H1 (cell line): ENCODE results near the gene PLN. TPM values are rescaled to one million over a fixed set of nuclear protein-coding genes. Genes with fewer than 3 reads are reported as not detected.

Experiments used
- CTCF ChIA-PET: fragments of 300-600 bp; sonication (Branson Sonifier 250); formaldehyde crosslinking; loops from one replicate; lab custom pipeline; 2021; ENCODE audit not compliant: partially characterized antibody; lab: Charles Lee
- POLR2A ChIA-PET: fragments of 300-600 bp; sonication (Branson Sonifier 250); formaldehyde crosslinking; loops from one replicate; lab custom pipeline; 2021; ENCODE audit warnings: inconsistent platforms; ENCODE audit not compliant: partially characterized antibody; lab: Charles Lee
- DNase-seq, 2 experiments: peaks; one replicate each; pipeline versions ENCODE4 v3.0.0 to v3.0.0-alpha.2; 2010 to 2022; ENCODE audit warnings: low spot score in 2 of 2, low read depth in 1 of 2, mixed read lengths in 1 of 2
- FAIRE-seq: peaks from 2 replicates; lab custom pipeline; 2011; peaks lifted over from hg19 to GRCh38; lab: Jason Lieb, UNC
- H2AFZ ChIP-seq: 2 replicates; pipeline ENCODE4 v1.8.1; 2012; ENCODE audit warnings: low read length, inconsistent platforms
- H2AK5ac ChIP-seq: 2 replicates; pipeline ENCODE4 v1.6.1; 2013; ENCODE audit warnings: low read depth, low read length
- H2BK120ac ChIP-seq: replicated peaks from 2 replicates; pipeline ENCODE3; 2013; ENCODE audit warnings: low read depth, low read length, inconsistent platforms
- H2BK12ac ChIP-seq: 2 replicates; pipeline ENCODE4 v1.6.1; 2013; ENCODE audit warnings: low read depth, low read length
- H2BK15ac ChIP-seq: 2 replicates; pipeline ENCODE4 v1.6.1; 2013; ENCODE audit warnings: low read length
- H2BK20ac ChIP-seq: 2 replicates; pipeline ENCODE4 v1.6.1; 2013; ENCODE audit warnings: low read length
- H2BK5ac ChIP-seq: 2 replicates; pipeline ENCODE4 v1.6.1; 2013; ENCODE audit warnings: low read depth, low read length
- H3K14ac ChIP-seq: 2 replicates; pipeline ENCODE4 v1.6.1; 2013; ENCODE audit warnings: inconsistent platforms; ENCODE audit not compliant: insufficient read length
- H3K18ac ChIP-seq: 2 replicates; pipeline ENCODE4 v1.6.1; 2013; ENCODE audit warnings: low read length; ENCODE audit errors: extremely low read depth
- H3K23ac ChIP-seq: 2 replicates; pipeline ENCODE4 v1.6.1; 2013; ENCODE audit warnings: inconsistent platforms; ENCODE audit not compliant: insufficient read length
- H3K23me2 ChIP-seq: 2 replicates; pipeline ENCODE4 v1.6.1; 2013; ENCODE audit warnings: low read depth, low read length
- H3K27ac ChIP-seq: 2 replicates; pipeline ENCODE4 v1.6.1; 2011; ENCODE audit warnings: low read depth, low read length, inconsistent platforms
- H3K27me3 ChIP-seq, 4 experiments: replicated peaks in 1 of 4; 1 replicate in 1 of 4; 2 replicates in 3 of 4; pipeline versions ENCODE4 v1.6.1 to v1.8.1; 2011 to 2013; ENCODE audit warnings: low read length in 3 of 4, mild to moderate bottlenecking in 3 of 4, inconsistent platforms in 2 of 4, mixed read lengths in 2 of 4, moderate library complexity in 1 of 4; ENCODE audit not compliant: control insufficient read depth in 3 of 4, insufficient read depth in 3 of 4; ENCODE audit errors: extremely low read depth in 1 of 4
- H3K36me3 ChIP-seq, 4 experiments: 2 replicates each; pipeline versions ENCODE4 v1.6.1 to v1.8.1; 2011 to 2013; ENCODE audit warnings: mild to moderate bottlenecking in 4 of 4, low read length in 3 of 4, moderate library complexity in 2 of 4, control low read depth in 1 of 4, inconsistent platforms in 1 of 4; ENCODE audit not compliant: insufficient read depth in 4 of 4, control insufficient read depth in 2 of 4
- H3K4ac ChIP-seq: replicated peaks from 2 replicates; pipeline ENCODE3; 2013; ENCODE audit warnings: low read length, low read depth, mixed read lengths, inconsistent platforms; ENCODE audit not compliant: insufficient read length
- H3K4me1 ChIP-seq, 4 experiments: replicated peaks in 1 of 4; 1 replicate in 1 of 4; 2 replicates in 3 of 4; pipeline versions ENCODE4 v1.6.1 to v1.8.1; 2011 to 2013; ENCODE audit warnings: low read length in 3 of 4, inconsistent platforms in 2 of 4, mixed read lengths in 1 of 4; ENCODE audit not compliant: insufficient read depth in 4 of 4, control insufficient read depth in 3 of 4
- H3K4me2 ChIP-seq, 2 experiments: 2 replicates each; pipeline versions ENCODE4 v1.6.1 to v1.8.1; 2011 to 2013; ENCODE audit warnings: low read depth in 2 of 2, low read length in 2 of 2, control low read depth in 1 of 2, inconsistent platforms in 1 of 2, mild to moderate bottlenecking in 1 of 2; ENCODE audit not compliant: insufficient read depth in 1 of 2
- H3K4me3 ChIP-seq, 4 experiments: fragments of 200-600, 300-600 bp in 1 of 4; sonication (generic), shearing (Covaris generic), sonication (Bioruptor Twin) in 1 of 4; 2 replicates each; pipeline versions ENCODE4 v1.5.1 to v1.8.1; 2011 to 2016; ENCODE audit warnings: low read length in 4 of 4, low read depth in 3 of 4, control low read depth in 2 of 4, inconsistent platforms in 2 of 4, mild to moderate bottlenecking in 2 of 4, mixed read lengths in 1 of 4, moderate library complexity in 1 of 4; ENCODE audit not compliant: insufficient read depth in 2 of 4; ENCODE audit errors: extremely low read depth in 1 of 4
- H3K56ac ChIP-seq: replicated peaks from 2 replicates; pipeline ENCODE3; 2013; ENCODE audit warnings: low read depth, mild to moderate bottlenecking, mixed read lengths, low read length, inconsistent platforms; ENCODE audit not compliant: insufficient read length
- H3K79me1 ChIP-seq: 2 replicates; pipeline ENCODE4 v1.6.1; 2013; ENCODE audit warnings: low read depth, low read length, control low read depth
- H3K79me2 ChIP-seq, 2 experiments: 2 replicates each; pipeline versions ENCODE4 v1.6.1 to v1.8.1; 2012 to 2013; ENCODE audit warnings: low read length in 2 of 2, mild to moderate bottlenecking in 2 of 2, inconsistent platforms in 1 of 2; ENCODE audit not compliant: insufficient read depth in 2 of 2, control insufficient read depth in 1 of 2
- H3K9ac ChIP-seq, 4 experiments: replicated peaks in 1 of 4; 1 replicate in 1 of 4; 2 replicates in 3 of 4; pipeline versions ENCODE4 v1.6.1 to v1.8.1; 2011 to 2013; ENCODE audit warnings: low read depth in 3 of 4, low read length in 3 of 4, control low read depth in 2 of 4, mild to moderate bottlenecking in 2 of 4, moderate library complexity in 2 of 4, inconsistent platforms in 1 of 4; ENCODE audit errors: extremely low read depth in 1 of 4
- H3K9me3 ChIP-seq, 2 experiments: 2 replicates each; pipeline versions ENCODE4 v1.6.1 to v1.8.1; 2012 to 2013; ENCODE audit warnings: mild to moderate bottlenecking in 2 of 2, moderate library complexity in 2 of 2, control low read depth in 1 of 2, inconsistent platforms in 1 of 2, low read depth in 1 of 2, low read length in 1 of 2, mixed read lengths in 1 of 2; ENCODE audit not compliant: insufficient read depth in 2 of 2
- H4K20me1 ChIP-seq, 2 experiments: replicated peaks in 1 of 2; 2 replicates each; pipeline versions ENCODE3 to v1.8.1; 2011 to 2013; ENCODE audit warnings: inconsistent platforms in 2 of 2, low read length in 2 of 2, mild to moderate bottlenecking in 1 of 2; ENCODE audit not compliant: insufficient read depth in 2 of 2, control insufficient read depth in 1 of 2
- H4K5ac ChIP-seq: 2 replicates; pipeline ENCODE4 v1.6.1; 2013; ENCODE audit warnings: low read length, low read depth, mixed read lengths, inconsistent platforms; ENCODE audit not compliant: insufficient read length
- H4K8ac ChIP-seq: 2 replicates; pipeline ENCODE4 v1.8.0; 2013; ENCODE audit warnings: mild to moderate bottlenecking, moderate library complexity, low read length, inconsistent platforms; ENCODE audit not compliant: insufficient read depth; ENCODE audit errors: extremely low read depth
- H4K91ac ChIP-seq: replicated peaks from 2 replicates; pipeline ENCODE3; 2013; ENCODE audit warnings: low read length, mixed read lengths, inconsistent platforms; ENCODE audit not compliant: insufficient read length
- BACH1 ChIP-seq: IDR thresholded peaks from 2 replicates; pipeline ENCODE4 v1.6.1; 2012; ENCODE audit warnings: low read length, improper control_type of control experiment
- CBX8 ChIP-seq: fragments of 300-800, 300-1000 bp; sonication (generic); IDR thresholded peaks from 2 replicates; pipeline ENCODE4 v1.7.1; 2016; ENCODE audit warnings: low read depth, low read length, borderline replicate concordance
- CREB1 ChIP-seq: IDR thresholded peaks from 2 replicates; pipeline ENCODE4 v1.6.1; 2012; ENCODE audit warnings: inconsistent platforms
- GABPA ChIP-seq: IDR thresholded peaks from 2 replicates; pipeline ENCODE4 v1.6.1; 2011; ENCODE audit warnings: mild to moderate bottlenecking, low read length, moderate library complexity, borderline replicate concordance; ENCODE audit not compliant: insufficient read depth
- HDAC2 ChIP-seq, 2 experiments: fragments of 300-600 bp in 1 of 2; sonication (generic) in 1 of 2; IDR thresholded peaks; 2 replicates each; pipeline ENCODE4 v1.6.1; 2011 to 2012; ENCODE audit warnings: low read depth in 2 of 2, low read length in 2 of 2, mild to moderate bottlenecking in 2 of 2, moderate library complexity in 2 of 2, borderline replicate concordance in 1 of 2, inconsistent platforms in 1 of 2
- KDM1A ChIP-seq: fragments of 200-600, 300-600 bp; sonication (generic); IDR thresholded peaks from 2 replicates; pipeline ENCODE4 v1.7.1; 2016; ENCODE audit warnings: mild to moderate bottlenecking, low read length, borderline replicate concordance
- MAFK ChIP-seq: IDR thresholded peaks from 2 replicates; pipeline ENCODE4 v1.6.1; 2012; ENCODE audit warnings: low read depth, mild to moderate bottlenecking, improper control_type of control experiment, low read length
- RFX5 ChIP-seq: IDR thresholded peaks from 2 replicates; pipeline ENCODE4 v1.6.1; 2011; ENCODE audit warnings: low read depth, low read length, improper control_type of control experiment, borderline replicate concordance
- RNF2 ChIP-seq: fragments of 200-900, 300-1000 bp; sonication (generic); IDR thresholded peaks from 2 replicates; pipeline ENCODE4 v1.7.1; 2016; ENCODE audit warnings: borderline replicate concordance, low read depth, mild to moderate bottlenecking, antibody characterized with exemption, low read length; ENCODE audit not compliant: poor library complexity, severe bottlenecking; ENCODE audit errors: missing control alignments
- SAP30 ChIP-seq: fragments of 300-600 bp; sonication (generic); IDR thresholded peaks from 2 replicates; pipeline ENCODE4 v1.7.1; 2012; ENCODE audit warnings: low read length, moderate library complexity, mild to moderate bottlenecking, inconsistent platforms; ENCODE audit not compliant: insufficient read depth, insufficient replicate concordance
- SP2 ChIP-seq: IDR thresholded peaks from 2 replicates; pipeline ENCODE4 v1.6.1; 2012; ENCODE audit warnings: mild to moderate bottlenecking, low read length, inconsistent platforms
- TAF1 ChIP-seq: IDR thresholded peaks from 2 replicates; pipeline ENCODE4 v1.6.1; 2011; ENCODE audit warnings: mild to moderate bottlenecking, low read depth, low read length
- TEAD4 ChIP-seq: IDR thresholded peaks from 2 replicates; pipeline ENCODE4 v1.6.1; 2012; ENCODE audit warnings: low read depth, low read length, inconsistent platforms, mixed read lengths
- WGBS, 2 experiments: shearing (Covaris generic) in 1 of 2; methylation state at CpG; one replicate each; pipeline versions ENCODE4 v1.1.6 to v1.1.7; 2013 to 2015; ENCODE audit warnings: low lambda C conversion rate in 2 of 2, mixed read lengths in 2 of 2, inconsistent platforms in 1 of 2, low coverage in 1 of 2, missing lambda C conversion rate in 1 of 2; ENCODE audit not compliant: insufficient replicate concordance in 2 of 2, insufficient coverage in 1 of 2, insufficient read length in 1 of 2; ENCODE audit errors: extremely low coverage in 1 of 2, missing lambda C conversion rate in 1 of 2; 5-methylcytosine and 5-hydroxymethylcytosine counted together
- polyA plus RNA-seq, 7 experiments: library from polyadenylated mRNA; depleted of rRNA in 3 of 7; stranded (reverse) in 5 of 7; unstranded in 2 of 7; fragments of >200 nt in 5 of 7; fragments of 200-250 nt in 2 of 7; gene quantifications; 1 replicate in 5 of 7; 2 replicates in 1 of 7; 4 replicates in 1 of 7; pipeline versions ENCODE4 v1.2.1 to v1.2.3, GENCODE V29; 2011 to 2013; ENCODE audit warnings: missing spikeins in 2 of 7, mixed read lengths in 2 of 7
- total RNA-seq: library from RNA; stranded (reverse); fragmentation: NEBNext Ultra II Directional; extraction: Animal tissue kit (Norgen Biotek cat#: 25700); gene quantifications from 2 replicates; pipeline ENCODE4 v1.2.1, GENCODE V29; 2021

The PLN gene
- total and polyA plus RNA-seq, 2 of the 8 experiments (the other 6 are each of a cell fraction or from before 2014, with no cell fraction given) = not detected

DNA sequence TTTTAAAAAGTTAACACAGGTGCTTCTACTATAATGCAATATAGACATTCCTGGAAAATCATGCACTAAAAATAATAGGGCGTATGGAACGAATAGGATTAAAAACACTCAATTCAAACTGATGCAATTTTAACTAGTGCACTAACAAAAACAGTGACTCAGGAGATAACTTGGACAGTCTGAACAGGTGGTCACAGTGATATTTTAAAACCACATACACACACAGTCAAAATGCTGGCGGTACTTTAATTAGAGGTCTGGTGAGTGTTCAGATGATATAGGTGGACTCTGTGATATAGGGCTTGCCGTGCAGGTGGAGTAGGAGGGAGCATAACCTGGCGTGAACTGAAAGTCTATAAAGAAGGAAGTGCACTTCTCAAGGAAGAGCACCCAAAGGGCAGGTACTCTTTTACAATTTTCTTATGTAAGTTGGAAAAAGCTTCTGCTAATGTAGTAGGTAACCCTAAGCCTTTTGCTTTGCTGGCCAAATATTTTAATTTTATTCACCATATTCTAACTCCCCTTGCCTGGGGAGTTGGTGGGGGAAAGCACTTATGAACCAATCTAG is 41.9 kb upstream of the PLN start:
- Histone ChIP-seq H3K27ac (no peak overlapping the region), H2AFZ (no peak overlapping the region), H3K9ac (no peak overlapping the region), H2BK15ac (no peak overlapping the region), H3K14ac (no peak overlapping the region), H4K8ac (no peak overlapping the region), H3K4me2 (no peak overlapping the region), H3K79me1 (peaks cover 2% of the 10 kb centered on the region), H3K56ac (no peak overlapping the region), H3K9me3 (peaks cover 0 to under 1% of the 10 kb centered on the region in 2 experiments; a peak in 1 of 4 replicates), H3K23me2 (no peaks in the 10 kb centered on the region), H2BK5ac (no peak overlapping the region), H2BK20ac (no peak overlapping the region), H4K20me1 (no peaks in the 10 kb centered on the region), H3K23ac (no peak overlapping the region), H3K27me3 (no peaks in the 10 kb centered on the region), H3K4ac (no peak overlapping the region), H3K4me3 (no peak overlapping the region), H3K18ac (no peak overlapping the region), H2BK12ac (no peak overlapping the region), H3K79me2 (no peaks in the 10 kb centered on the region), H2AK5ac (no peak overlapping the region), H2BK120ac (no peak overlapping the region), H4K5ac (no peak overlapping the region), H3K36me3 (no peaks in the 10 kb centered on the region), H3K4me1 (no peaks in the 10 kb centered on the region), H4K91ac (no peak overlapping the region)
- WGBS, 2 experiments = 90% methylated on average over 5 of the region's 5 CpGs; no CpG with 5 or more reads in 1 of the 2 experiments
- FAIRE-seq (no peak), DNase-seq (no peak)
- ChIA-PET POLR2A (no interaction called here), CTCF (interaction anchor here (1.8 kb wide), 1 partner anchor 223 kb away, joined by 4 read pairs; no protein-coding TSS in a partner anchor)
- TF ChIP-seq MAFK (no peak), TEAD4 (no peak), TAF1 (no peak), RFX5 (no peak), BACH1 (no peak), KDM1A (no peak), CBX8 (no peak), SAP30 (no peak), RNF2 (no peak), GABPA (no peak), SP2 (no peak), HDAC2 (IDR thresholded peaks at IDR 0.05; ENCODE audit: borderline replicate concordance in 1 of 2, low read depth in 2 of 2, low read length in 2 of 2) (no peak), CREB1 (no peak)
